Measurements from ENCODE around the gene EFCAB9. TPM values are rescaled to one million over a fixed set of nuclear protein-coding genes. Genes with fewer than 3 reads are reported as not detected.

The EFCAB9 gene
- total RNA-seq, 6 experiments from 2014 or later: not detected

DNA sequence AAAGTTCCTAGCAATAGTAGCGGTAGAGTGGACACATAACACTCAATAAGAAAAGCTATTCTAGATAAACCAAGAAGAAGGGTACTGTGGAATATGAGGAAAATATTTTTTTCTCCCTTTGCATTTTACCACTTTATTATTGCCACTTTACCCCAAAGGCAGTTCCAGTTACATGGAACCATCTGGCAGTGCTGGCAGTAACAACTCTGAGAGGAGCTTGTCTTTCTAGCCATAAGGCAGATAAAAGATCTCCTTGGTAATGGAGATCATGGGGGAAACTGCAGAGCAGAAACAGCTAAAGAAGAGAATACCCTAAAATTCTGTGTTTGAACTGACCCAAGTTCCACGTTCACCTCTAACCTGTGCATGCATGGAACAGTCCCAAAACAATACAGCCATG is 51.1 kb downstream of the EFCAB9 start:
- H3K4me1 Mint-ChIP-seq (ENCODE audit: low read depth): peaks cover 22% of the 10 kb centered on the region
- 0 out of 2 replicates have a peak, but pooled peaks cover 2% of the 10 kb centered on the region for H3K27me3 Mint-ChIP-seq (ENCODE audit: insufficient read depth)
- no peak overlapping the region for H3K27ac Mint-ChIP-seq
- no peaks in the 10 kb centered on the region for H3K9me3 Mint-ChIP-seq
- no peak overlapping the region for H3K4me3 Mint-ChIP-seq
- TF ChIP-seq, protein P1, sequence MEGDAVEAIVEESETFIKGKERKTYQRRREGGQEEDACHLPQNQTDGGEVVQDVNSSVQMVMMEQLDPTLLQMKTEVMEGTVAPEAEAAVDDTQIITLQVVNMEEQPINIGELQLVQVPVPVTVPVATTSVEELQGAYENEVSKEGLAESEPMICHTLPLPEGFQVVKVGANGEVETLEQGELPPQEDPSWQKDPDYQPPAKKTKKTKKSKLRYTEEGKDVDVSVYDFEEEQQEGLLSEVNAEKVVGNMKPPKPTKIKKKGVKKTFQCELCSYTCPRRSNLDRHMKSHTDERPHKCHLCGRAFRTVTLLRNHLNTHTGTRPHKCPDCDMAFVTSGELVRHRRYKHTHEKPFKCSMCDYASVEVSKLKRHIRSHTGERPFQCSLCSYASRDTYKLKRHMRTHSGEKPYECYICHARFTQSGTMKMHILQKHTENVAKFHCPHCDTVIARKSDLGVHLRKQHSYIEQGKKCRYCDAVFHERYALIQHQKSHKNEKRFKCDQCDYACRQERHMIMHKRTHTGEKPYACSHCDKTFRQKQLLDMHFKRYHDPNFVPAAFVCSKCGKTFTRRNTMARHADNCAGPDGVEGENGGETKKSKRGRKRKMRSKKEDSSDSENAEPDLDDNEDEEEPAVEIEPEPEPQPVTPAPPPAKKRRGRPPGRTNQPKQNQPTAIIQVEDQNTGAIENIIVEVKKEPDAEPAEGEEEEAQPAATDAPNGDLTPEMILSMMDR (IDR thresholded peaks at IDR 0.05): no peak
- DNase-seq: no peak
- peaks cover 9% of the 10 kb centered on the region; the same call in 1 of the 2 replicates for H3K36me3 Mint-ChIP-seq (ENCODE audit: low read depth)

DNA sequence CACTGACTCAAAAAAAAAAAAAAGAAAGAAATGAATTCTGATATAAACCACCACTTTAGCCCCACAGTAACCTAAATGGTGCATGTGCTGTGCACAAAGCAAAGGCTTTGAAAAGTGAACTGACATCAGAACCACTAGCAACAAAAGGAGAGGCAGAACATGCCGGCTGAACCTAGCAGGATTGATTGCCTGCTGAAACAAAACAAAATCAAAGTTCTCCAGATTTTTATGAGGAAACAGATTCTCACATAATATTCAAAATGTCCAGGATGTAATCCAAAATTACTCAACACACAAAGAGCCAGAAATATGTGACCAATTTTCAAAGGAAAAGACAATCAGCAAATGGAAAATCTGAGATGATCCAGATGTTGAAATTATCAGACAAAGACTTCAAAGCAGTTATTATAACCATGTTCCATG is 51.7 kb downstream of the EFCAB9 start:
- Mint-ChIP-seq H3K4me3 (no peak overlapping the region), H3K4me1 (ENCODE audit: low read depth) (peaks cover 22% of the 10 kb centered on the region), H3K27me3 (ENCODE audit: insufficient read depth) (0 out of 2 replicates have a peak, but pooled peaks cover 2% of the 10 kb centered on the region), H3K9me3 (no peaks in the 10 kb centered on the region), H3K36me3 (ENCODE audit: low read depth) (peaks cover 9% of the 10 kb centered on the region; the same call in 1 of the 2 replicates), H3K27ac (peak overlapping the region; percentile 22; the same call in 1 of the 2 replicates)
- no peak for DNase-seq
- TF ChIP-seq, protein P1 (IDR thresholded peaks at IDR 0.05): no peak

DNA sequence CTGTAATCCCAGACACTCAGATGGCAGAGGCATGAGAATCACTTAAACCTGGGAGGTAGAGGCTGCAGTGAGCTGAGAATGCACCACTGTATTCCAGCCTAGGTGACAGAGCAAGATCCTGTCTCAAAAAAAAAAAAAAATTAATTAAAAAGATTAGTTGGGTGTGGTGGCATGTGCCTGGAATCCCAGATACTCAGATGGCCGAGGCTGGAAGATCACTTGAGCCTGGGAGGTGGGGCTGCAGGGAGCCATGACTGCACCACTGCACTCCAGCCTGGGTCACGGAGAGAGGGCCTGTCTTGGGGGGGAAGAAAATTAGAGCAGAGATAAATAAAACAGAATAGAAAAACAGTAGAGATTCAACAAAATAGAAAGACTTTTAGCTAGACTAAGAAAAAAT is 54.7 kb downstream of the EFCAB9 start:
- TF ChIP-seq, protein P1 (IDR thresholded peaks at IDR 0.05): no peak
- H3K27ac Mint-ChIP-seq: no peak overlapping the region
- no peak for DNase-seq
- peaks cover 22% of the 10 kb centered on the region for H3K4me1 Mint-ChIP-seq (ENCODE audit: low read depth)
- peaks cover 4% of the 10 kb centered on the region; the same call in 1 of the 2 replicates for H3K9me3 Mint-ChIP-seq
- H3K27me3 Mint-ChIP-seq (ENCODE audit: insufficient read depth): no peaks in the 10 kb centered on the region
- no peak overlapping the region for H3K4me3 Mint-ChIP-seq
- H3K36me3 Mint-ChIP-seq (ENCODE audit: low read depth): peaks cover 20% of the 10 kb centered on the region

DNA sequence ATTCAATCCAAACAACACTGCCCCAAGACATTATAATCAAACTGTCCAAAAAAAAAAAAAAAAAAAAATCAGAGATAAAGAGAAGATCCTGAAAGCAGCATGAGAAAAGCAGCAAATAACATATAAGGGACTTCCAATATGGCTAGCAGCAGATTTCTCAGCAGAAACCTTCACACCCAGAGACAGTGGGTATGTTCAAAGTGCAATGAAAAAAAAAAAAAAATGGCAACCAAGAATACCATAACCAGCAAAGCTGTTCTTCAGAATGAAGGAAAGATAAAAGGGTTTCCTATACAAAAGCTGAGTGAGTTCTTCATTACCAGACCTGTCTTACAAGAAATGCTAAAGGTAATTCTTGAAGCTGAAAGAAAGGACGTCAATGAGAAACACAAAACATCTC is 57.4 kb downstream of the EFCAB9 start:
- DNase-seq: no peak
- peaks cover 13% of the 10 kb centered on the region for H3K4me1 Mint-ChIP-seq (ENCODE audit: low read depth)
- H3K36me3 Mint-ChIP-seq (ENCODE audit: low read depth): peaks cover 32% of the 10 kb centered on the region
- H3K27ac Mint-ChIP-seq: no peak overlapping the region
- TF ChIP-seq, protein P1 (IDR thresholded peaks at IDR 0.05): no peak
- peaks cover 4% of the 10 kb centered on the region; the same call in 1 of the 2 replicates for H3K9me3 Mint-ChIP-seq
- no peaks in the 10 kb centered on the region for H3K27me3 Mint-ChIP-seq (ENCODE audit: insufficient read depth)
- no peak overlapping the region for H3K4me3 Mint-ChIP-seq

DNA sequence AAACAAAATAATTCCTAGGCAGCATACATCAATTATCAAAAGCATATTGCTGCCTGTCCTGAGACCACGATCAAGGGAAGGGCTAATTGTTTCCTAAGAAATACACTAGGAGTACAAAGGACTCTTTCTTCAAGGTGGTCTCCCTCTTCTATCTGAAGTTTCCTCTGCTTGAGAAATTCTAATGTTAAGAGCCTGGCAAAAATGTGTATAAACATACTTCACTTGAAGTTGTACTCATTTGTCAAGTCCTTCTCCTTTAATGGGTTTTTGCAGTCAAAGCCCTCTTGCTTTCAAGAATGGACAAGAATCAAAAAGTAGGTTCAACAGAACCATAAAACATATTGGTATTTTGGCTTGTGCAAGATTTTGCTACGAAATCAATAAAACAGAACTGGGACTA is 58.5 kb downstream of the EFCAB9 start:
- TF ChIP-seq, protein P1 (IDR thresholded peaks at IDR 0.05): no peak
- H3K27ac Mint-ChIP-seq: no peak overlapping the region
- no peak overlapping the region for H3K4me3 Mint-ChIP-seq
- H3K27me3 Mint-ChIP-seq (ENCODE audit: insufficient read depth): no peaks in the 10 kb centered on the region
- peaks cover 39% of the 10 kb centered on the region for H3K36me3 Mint-ChIP-seq (ENCODE audit: low read depth)
- peaks cover 12% of the 10 kb centered on the region for H3K4me1 Mint-ChIP-seq (ENCODE audit: low read depth)
- no peak for DNase-seq
- peaks cover 10% of the 10 kb centered on the region for H3K9me3 Mint-ChIP-seq

Other genes with a start within 250 kb of the EFCAB9 start
- 10 to 100 TPM; 54.5 to 60.5 (median 58.5) TPM for gene FBXW11, start 187.5 kb upstream of the EFCAB9 start, total RNA-seq (2021; fragmentation: NEBNext Ultra II Directional; extraction: Animal tissue kit (Norgen Biotek cat#: 25700))
- gene STK10, start 5.9 kb upstream of the EFCAB9 start, total RNA-seq (2021; fragmentation: NEBNext Ultra II Directional; extraction: Animal tissue kit (Norgen Biotek cat#: 25700)): 10 to 100 TPM; 39.8 to 51.6 (median 47.5) TPM
- gene UBTD2, start 89.6 kb downstream of the EFCAB9 start, total RNA-seq (2021; fragmentation: NEBNext Ultra II Directional; extraction: Animal tissue kit (Norgen Biotek cat#: 25700)): 10 to 100 TPM; 15.2 to 19.5 (median 17.7) TPM